Activated naive CD4-positive, alpha-beta T cell (primary cell): ENCODE measurements around the gene TNFAIP8L1.

Experiments used
- DNase-seq, 4 experiments: peaks; one replicate each; lab custom pipeline; 2025; lab: John Stamatoyannopoulos, UW

The TNFAIP8L1 gene

GRCh38 chr19:4609878-4610511 is 29.3 kb upstream of the TNFAIP8L1 start:
- no peak for DNase-seq

GRCh38 chr19:4613254-4613751 is 26.0 kb upstream of the TNFAIP8L1 start:
- DNase-seq = no peak

GRCh38 chr19:4618019-4618418 is 21.3 kb upstream of the TNFAIP8L1 start:
- DNase-seq = no peak

GRCh38 chr19:4619668-4620294 is 19.5 kb upstream of the TNFAIP8L1 start:
- no peak for DNase-seq

DNA sequence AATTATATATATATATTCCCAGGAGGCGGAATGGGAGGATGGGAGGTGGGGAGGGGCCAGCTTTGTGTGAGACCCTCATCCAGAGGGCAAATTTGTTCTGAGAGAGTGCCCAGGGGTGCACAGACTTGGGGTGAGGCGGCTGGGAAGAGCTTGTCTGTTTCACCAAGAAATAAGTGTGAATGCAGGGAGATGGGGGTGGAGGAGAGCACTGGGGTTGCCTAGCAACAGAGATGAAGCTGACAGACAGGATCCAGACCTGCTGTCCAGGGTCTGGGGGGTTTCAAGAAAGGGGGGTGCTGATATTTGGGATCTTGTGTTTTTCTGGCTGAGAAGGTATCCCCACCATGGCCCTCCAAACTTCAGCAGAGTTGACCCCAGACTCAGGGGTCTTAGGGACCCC is 18.6 kb upstream of the TNFAIP8L1 start:
- no peak for DNase-seq

DNA sequence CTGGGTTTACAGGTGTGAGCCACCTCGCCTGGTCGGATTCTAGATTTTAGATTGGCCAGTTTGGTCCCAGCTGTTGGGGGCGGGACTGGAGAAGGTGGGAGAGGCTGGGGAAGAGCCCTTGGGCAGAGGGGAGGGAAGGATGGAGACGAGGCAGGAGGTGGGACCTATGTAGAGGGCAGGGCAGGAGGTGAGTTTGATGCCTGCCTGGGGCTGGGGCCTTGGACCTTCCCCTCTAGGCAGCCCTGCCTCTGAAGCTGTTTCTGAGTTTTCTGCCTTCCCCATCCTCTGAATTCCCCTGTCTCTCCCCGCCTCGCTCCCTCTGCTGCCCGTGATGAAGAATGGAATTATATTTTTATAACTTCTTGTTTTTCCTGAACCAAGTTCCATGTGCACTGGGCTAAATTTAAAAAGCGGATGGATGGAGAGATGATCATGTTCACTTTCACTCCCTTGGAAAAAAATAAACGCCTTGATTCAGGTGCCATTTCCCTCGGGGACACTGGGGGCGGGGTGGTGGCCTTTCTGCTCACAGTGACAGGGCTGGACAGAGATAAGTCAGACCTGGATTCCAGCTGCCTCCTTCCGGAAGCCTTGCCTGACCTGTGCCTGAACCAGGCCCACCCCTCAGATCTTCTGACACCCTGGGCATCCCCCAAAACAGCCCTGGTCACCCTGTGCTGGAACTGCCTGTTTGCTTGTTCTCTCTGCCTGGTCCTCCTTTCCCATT is 16.5 kb upstream of the TNFAIP8L1 start:
- DNase-seq = no peak

- no peak for DNase-seq
Measured at GRCh38 chr19:4624301-4624700, 15.0 kb upstream of the TNFAIP8L1 start.

DNA sequence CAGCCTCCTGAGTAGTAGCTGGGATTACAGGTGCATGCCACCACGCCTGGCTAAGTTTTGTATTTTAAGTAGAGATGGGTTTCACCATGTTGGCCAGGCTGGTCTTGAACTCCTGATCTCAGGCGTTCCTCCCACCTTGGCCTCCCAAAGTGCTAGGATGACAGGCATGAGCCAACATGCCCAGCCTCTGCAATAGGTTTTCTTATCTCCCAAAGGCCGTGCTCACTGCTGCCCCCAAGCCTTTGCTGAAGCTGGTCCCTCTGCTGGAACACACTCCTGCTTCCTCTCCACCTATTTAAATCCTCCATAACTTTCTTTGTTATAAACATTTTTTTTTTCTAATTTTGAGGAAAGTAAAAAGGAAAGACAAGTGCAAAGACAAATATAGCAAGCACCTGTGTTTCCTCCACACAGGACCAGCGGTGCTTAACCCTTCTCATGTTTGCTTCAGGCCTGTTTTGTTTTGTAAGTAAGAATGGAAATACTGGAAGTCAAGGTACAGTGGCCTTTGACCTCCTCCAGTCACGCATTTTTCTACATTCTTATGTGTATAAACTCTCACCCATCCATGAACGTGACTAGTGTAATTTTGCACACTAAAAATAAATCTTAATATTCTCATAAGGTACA is 14.5 kb upstream of the TNFAIP8L1 start:
- no peak for DNase-seq

- peak in 1 of 4 experiments; percentile 5 for DNase-seq
Measured at GRCh38 chr19:4633140-4633967, 6.0 kb upstream of the TNFAIP8L1 start.

DNA sequence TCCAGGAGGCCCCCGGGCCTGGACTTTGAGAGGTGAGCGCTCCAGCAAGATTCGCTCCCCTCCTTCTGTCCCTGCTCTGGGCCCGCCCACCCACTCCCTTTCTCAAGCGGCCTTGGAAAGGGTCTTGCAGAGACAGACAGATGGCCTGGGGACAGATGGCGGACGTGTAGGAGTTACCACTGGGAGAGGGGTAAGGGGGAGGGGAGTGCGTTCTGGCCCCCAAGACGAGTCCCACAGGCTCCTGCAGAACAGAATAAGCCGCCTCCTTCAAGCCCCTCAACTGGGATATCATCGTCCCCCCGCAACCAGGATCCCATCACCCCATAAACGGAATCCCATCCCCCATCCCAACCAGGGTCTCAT is 3.6 kb upstream of the TNFAIP8L1 start:
- DNase-seq = no peak

- DNase-seq = peak; percentile 52 to 79 (median 63)
Measured at GRCh38 chr19:4636151-4636717, 3.1 kb upstream of the TNFAIP8L1 start.

- no peak for DNase-seq
Measured at GRCh38 chr19:4636761-4637160, 2.6 kb upstream of the TNFAIP8L1 start.

GRCh38 chr19:4638317-4638716 is 999 bp upstream of the TNFAIP8L1 start:
- peak in 1 of 4 experiments; percentile 9 for DNase-seq

GRCh38 chr19:4639531-4640246 is 373 bp downstream of the TNFAIP8L1 start:
- DNase-seq = no peak

DNA sequence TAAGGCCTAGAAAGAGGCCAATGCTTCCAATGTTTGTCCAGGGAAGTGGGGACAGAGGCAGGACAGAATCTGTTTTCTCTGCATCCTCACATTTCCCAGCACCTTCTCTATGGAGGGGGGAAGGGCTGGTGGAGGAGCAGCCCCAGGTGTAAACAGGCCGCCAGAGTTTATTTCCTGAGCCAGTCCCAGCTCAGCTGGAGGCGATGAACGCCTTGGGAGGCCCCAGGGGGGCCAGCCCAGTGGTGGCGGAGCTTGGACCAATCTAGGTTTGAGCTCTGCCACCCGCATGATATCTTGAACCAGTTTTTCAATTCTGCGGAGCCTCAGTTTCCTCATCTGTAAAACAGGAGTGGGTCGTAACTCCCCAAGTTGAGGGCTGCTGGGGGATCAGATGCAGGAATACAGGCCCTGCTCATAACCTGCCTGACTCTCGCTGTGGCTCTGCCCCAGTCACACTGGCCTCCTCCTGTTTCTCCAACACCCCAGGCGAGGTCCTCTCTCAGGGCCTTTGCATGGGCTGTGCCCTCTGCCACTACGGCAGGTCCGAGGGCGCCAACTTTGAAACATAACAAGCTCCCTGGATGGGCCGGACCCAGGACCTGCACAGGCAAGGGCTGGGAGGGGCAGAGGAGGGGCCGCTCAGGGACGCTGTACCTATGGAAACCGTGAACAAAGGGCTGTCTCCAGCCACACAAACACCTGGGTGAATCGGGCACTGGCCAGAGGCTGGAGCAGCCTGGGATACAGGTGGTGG is 1.1 kb downstream of the TNFAIP8L1 start:
- no peak for DNase-seq

DNA sequence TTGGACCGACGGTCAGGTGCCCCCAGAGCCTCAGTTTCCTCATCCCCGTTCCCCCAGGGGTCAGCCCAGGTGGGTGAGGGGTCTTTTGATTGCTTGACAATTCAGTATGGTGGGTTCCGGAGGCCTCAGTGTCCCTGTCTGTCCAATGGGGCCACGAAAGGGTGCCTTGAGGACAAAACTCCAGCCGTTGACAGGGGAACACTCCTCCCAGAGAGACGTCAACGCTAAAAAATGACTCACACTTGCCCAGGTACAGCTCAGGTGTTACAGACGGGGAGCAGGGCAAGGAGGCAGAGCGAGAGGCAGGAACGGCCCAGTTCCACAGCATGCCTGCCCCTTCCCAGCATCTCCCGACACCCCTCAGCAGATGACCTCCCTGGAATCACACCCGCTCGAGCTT is 1.8 kb downstream of the TNFAIP8L1 start:
- no peak for DNase-seq

DNA sequence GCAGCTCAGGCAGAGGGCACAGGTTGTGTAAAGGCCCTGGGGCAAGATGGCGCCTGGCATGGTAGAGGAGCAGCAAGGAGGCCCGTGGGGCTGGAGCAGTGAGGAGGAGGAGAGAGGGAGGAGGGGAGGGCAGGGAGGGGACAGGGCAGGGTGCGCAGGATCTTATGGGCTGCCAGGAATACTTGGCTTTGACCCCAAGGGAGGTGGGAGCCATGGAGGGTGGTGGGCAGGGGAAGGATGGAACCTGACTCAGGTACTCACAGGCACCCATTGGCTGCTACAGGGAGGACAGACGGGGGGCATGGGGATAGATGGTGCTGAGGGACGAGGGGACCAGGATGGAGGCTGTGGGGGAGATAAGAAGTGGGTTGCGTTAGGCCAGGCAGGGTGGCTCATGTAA is 3.3 kb downstream of the TNFAIP8L1 start:
- DNase-seq = no peak

GRCh38 chr19:4645718-4646117 is 6.4 kb downstream of the TNFAIP8L1 start:
- no peak for DNase-seq

DNA sequence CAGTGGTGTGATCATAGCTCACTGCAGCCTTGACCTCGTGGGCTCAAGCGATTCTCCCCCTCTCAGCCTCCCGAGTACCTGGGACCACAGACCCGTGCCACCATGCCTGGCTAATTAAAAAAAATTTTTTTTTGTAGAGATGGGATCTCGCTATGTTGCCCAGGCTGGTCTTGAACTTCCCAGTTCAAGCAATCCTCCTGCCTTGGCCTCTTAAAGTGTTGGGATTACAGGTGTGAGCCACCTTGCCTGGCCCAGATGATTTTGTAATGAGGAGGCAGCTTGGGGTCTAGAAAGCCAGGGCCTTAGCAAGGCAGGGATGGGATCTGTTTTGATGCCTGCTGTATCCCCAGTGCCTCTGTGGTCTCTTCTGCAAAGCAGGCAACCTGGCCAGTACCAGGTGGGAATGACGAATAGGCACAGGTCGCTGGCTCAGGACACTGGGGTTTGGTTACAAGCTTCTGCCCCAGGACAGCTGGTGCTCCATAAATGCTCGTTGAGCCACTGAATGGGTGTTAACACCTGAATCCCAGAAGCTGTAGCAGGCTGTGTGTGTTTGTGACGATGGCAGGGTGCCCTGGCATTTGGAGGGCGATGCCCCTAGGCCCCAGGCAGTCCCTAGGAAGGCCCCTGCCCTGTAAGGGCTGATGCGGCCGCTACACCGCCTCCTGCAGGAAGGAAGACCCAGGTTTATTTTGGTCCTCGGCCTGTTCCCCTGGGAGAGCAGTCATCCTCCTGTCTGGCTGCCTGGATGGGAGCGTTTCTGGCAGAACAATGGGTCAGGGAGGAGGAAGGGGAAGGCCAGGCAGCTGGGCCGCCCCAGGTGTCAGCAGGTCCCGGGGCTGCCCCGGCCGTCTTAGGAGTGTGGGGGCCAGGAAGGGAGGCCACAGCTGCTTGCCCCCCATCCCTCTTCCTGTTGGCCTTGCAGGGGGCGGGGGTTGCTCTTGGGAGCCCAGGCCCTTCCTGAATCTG is 8.6 kb downstream of the TNFAIP8L1 start:
- no peak for DNase-seq
